Calu3 (cell line): ENCODE measurements around the gene NLGN4X. TPM values are rescaled to one million over a fixed set of nuclear protein-coding genes. Genes with fewer than 3 reads are reported as not detected.

ENCODE experiments used
- BruUV-seq: library from RNA; stranded (reverse); fragments of 400-500 nt; replicated peaks from 2 replicates; lab custom pipeline; 2021; lab: Mats Ljungman, UMichigan
- CTCF ChIA-PET: fragments of 300-600 bp; sonication (Branson Sonifier 250); formaldehyde crosslinking; loops from one replicate; lab custom pipeline; 2022; ENCODE audit warnings: antibody characterized with exemption; lab: Charles Lee
- DNase-seq: peaks from one replicate; pipeline ENCODE4 v3.0.0; 2022
- H3K27ac Mint-ChIP-seq: one replicate; pipeline ENCODE4 v1.8.0; 2022; ENCODE audit warnings: mixed read lengths; ENCODE audit not compliant: unreplicated experiment
- H3K27me3 Mint-ChIP-seq: one replicate; pipeline ENCODE4 v1.8.0; 2022; ENCODE audit warnings: mixed read lengths; ENCODE audit not compliant: unreplicated experiment
- H3K36me3 Mint-ChIP-seq: one replicate; pipeline ENCODE4 v1.8.0; 2022; ENCODE audit warnings: mild to moderate bottlenecking, moderate library complexity, mixed read lengths; ENCODE audit not compliant: insufficient read depth, unreplicated experiment
- H3K4me1 Mint-ChIP-seq: one replicate; pipeline ENCODE4 v1.8.0; 2022; ENCODE audit warnings: mild to moderate bottlenecking, low read depth, mixed read lengths; ENCODE audit not compliant: unreplicated experiment
- H3K4me3 Mint-ChIP-seq: one replicate; pipeline ENCODE4 v1.8.0; 2022; ENCODE audit warnings: mild to moderate bottlenecking, low read depth, moderate library complexity, mixed read lengths; ENCODE audit not compliant: unreplicated experiment
- H3K9me3 Mint-ChIP-seq: one replicate; pipeline ENCODE4 v1.8.0; 2022; ENCODE audit warnings: low read depth, mixed read lengths; ENCODE audit not compliant: unreplicated experiment
- CTCF ChIP-seq: fragments of 200-600 bp; IDR thresholded peaks from one replicate; pipeline ENCODE4 v1.8.0; 2022; ENCODE audit warnings: antibody characterized with exemption; ENCODE audit not compliant: unreplicated experiment
- intact Hi-C: fragments of 100-400 bp; cut with micrococcal nuclease; formaldehyde crosslinking; loops from one replicate; pipeline ENCODE4 v1.10.0; 2022; ENCODE audit not compliant: unreplicated experiment
- total RNA-seq: library from RNA; stranded (reverse); gene quantifications from 2 replicates; pipeline ENCODE4 v1.2.3, GENCODE V29; 2022

The NLGN4X gene
- total RNA-seq, 1 experiment from 2014 or later = not detected

DNA sequence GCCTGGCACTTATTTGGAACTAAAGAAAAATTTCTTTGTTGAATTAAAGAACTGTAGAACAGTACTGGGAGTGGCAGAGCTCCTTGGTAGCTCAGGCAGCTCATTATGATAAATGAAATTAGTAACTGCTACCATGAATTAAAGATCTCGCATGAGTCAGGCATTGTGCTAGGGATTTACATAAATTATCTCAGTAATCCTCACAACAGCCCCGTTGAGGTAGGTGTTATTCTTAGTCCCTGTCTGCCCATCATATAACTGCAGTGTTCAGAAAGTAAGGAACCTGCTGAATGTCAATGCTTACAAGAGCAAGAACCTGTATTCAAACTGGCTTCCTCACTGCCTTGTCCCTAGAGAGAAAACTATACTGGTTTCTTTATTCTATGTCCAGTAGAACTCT lies 108.3 kb downstream of the NLGN4X start:
- Mint-ChIP-seq H3K4me3 (no peak overlapping the region), H3K27ac (no peak overlapping the region), H3K36me3 (no peaks in the 10 kb centered on the region), H3K27me3 (no peaks in the 10 kb centered on the region), H3K4me1 (no peaks in the 10 kb centered on the region), H3K9me3 (peaks cover 18% of the 10 kb centered on the region)
- no peak for DNase-seq
- TF ChIP-seq CTCF = no peak
- CTCF ChIA-PET = no interaction called here
- no TSS peak for BruUV-seq
- intact Hi-C loops = no loop called here

- H3K27ac Mint-ChIP-seq = no peak overlapping the region
- no peak for DNase-seq
- H3K4me1 Mint-ChIP-seq = no peaks in the 10 kb centered on the region
- H3K36me3 Mint-ChIP-seq = no peaks in the 10 kb centered on the region
- BruUV-seq = no TSS peak
- no peak for TF ChIP-seq CTCF
- CTCF ChIA-PET = no interaction called here
- peaks cover 2% of the 10 kb centered on the region for H3K9me3 Mint-ChIP-seq
- H3K27me3 Mint-ChIP-seq = no peaks in the 10 kb centered on the region
- H3K4me3 Mint-ChIP-seq = no peak overlapping the region
- intact Hi-C loops = no loop called here
Measured at GRCh38 chrX:6095469-6095868, 133.2 kb downstream of the NLGN4X start.

GRCh38 chrX:6074532-6074931 lies 154.1 kb downstream of the NLGN4X start:
- TF ChIP-seq CTCF = no peak
- H3K36me3 Mint-ChIP-seq = no peaks in the 10 kb centered on the region
- peaks cover 23% of the 10 kb centered on the region for H3K9me3 Mint-ChIP-seq
- CTCF ChIA-PET = no interaction called here
- intact Hi-C loops = no loop called here
- H3K4me3 Mint-ChIP-seq = no peak overlapping the region
- no peak overlapping the region for H3K27ac Mint-ChIP-seq
- DNase-seq = no peak
- H3K27me3 Mint-ChIP-seq = no peaks in the 10 kb centered on the region
- H3K4me1 Mint-ChIP-seq = no peaks in the 10 kb centered on the region
- no TSS peak for BruUV-seq

- BruUV-seq = no TSS peak
- CTCF ChIA-PET = no interaction called here
- Mint-ChIP-seq H3K36me3 (no peaks in the 10 kb centered on the region), H3K27me3 (no peaks in the 10 kb centered on the region), H3K4me3 (no peak overlapping the region), H3K4me1 (no peaks in the 10 kb centered on the region), H3K9me3 (peaks cover 26% of the 10 kb centered on the region), H3K27ac (no peak overlapping the region)
- DNase-seq = no peak
- TF ChIP-seq CTCF = no peak
- intact Hi-C loops = no loop called here
Measured at GRCh38 chrX:6071731-6072130, 156.9 kb downstream of the NLGN4X start.
